WTC11 (cell line): ENCODE data around the gene PFN1. TPM values are rescaled to one million over a fixed set of nuclear protein-coding genes. Genes with fewer than 3 reads are reported as not detected.

ENCODE experiments used
- ATAC-seq: fragments of 200-7000 bp; cut with Tn5 transposase; 2 replicates; pipeline ENCODE4 v1.10.0; 2021; ENCODE audit warnings: mild to moderate bottlenecking, moderate library complexity
- CTCF ChIA-PET: fragments of 300-600 bp; sonication (Branson Sonifier 250); formaldehyde crosslinking; loops from one replicate; lab custom pipeline; 2021; ENCODE audit warnings: antibody characterized with exemption; lab: Charles Lee
- POLR2A ChIA-PET: fragments of 350-600 bp; sonication (Branson Sonifier 250); formaldehyde crosslinking; loops from one replicate; lab custom pipeline; 2021; ENCODE audit warnings: antibody characterized with exemption; lab: Charles Lee
- DNase-seq: peaks from one replicate; pipeline ENCODE4 v3.0.0; 2021; ENCODE audit warnings: low spot score
- H3K27ac Mint-ChIP-seq: 2 replicates; pipeline ENCODE4 v1.8.0; 2021; ENCODE audit warnings: mixed read lengths
- H3K27me3 Mint-ChIP-seq: 2 replicates; pipeline ENCODE4 v1.8.0; 2021; ENCODE audit warnings: low read depth, mild to moderate bottlenecking, moderate library complexity, mixed read lengths
- H3K36me3 Mint-ChIP-seq: 2 replicates; pipeline ENCODE4 v1.8.0; 2021; ENCODE audit warnings: mixed read lengths
- H3K4me1 Mint-ChIP-seq: 2 replicates; pipeline ENCODE4 v1.8.0; 2022; ENCODE audit warnings: mixed read lengths
- H3K4me3 Mint-ChIP-seq: 2 replicates; pipeline ENCODE4 v1.8.0; 2021; ENCODE audit warnings: mild to moderate bottlenecking, moderate library complexity, mixed read lengths
- H3K9me3 Mint-ChIP-seq: 2 replicates; pipeline ENCODE4 v1.8.0; 2021; ENCODE audit warnings: mixed read lengths
- ATF2 ChIP-seq: sonication (generic); formaldehyde crosslinking; IDR thresholded peaks from 2 replicates; pipeline ENCODE4 v1.8.1; 2022; ENCODE audit warnings: low read depth, missing genetic modification reagents, borderline replicate concordance
- CREB1 ChIP-seq: sonication (generic); formaldehyde crosslinking; IDR thresholded peaks from 2 replicates; pipeline ENCODE4 v1.8.0; 2023; ENCODE audit warnings: mild to moderate bottlenecking, missing genetic modification reagents
- CREM ChIP-seq: sonication (generic); formaldehyde crosslinking; IDR thresholded peaks from 2 replicates; pipeline ENCODE4 v1.8.1; 2022; ENCODE audit warnings: mild to moderate bottlenecking, missing genetic modification reagents, moderate library complexity
- EMX1 ChIP-seq: fragments of 250-450 bp; sonication (Bioruptor Pico); IDR thresholded peaks from 2 replicates; pipeline ENCODE4 v1.8.0; 2021; ENCODE audit warnings: mild to moderate bottlenecking
- GABPB1 ChIP-seq: sonication (generic); formaldehyde crosslinking; IDR thresholded peaks from 2 replicates; pipeline ENCODE4 v1.8.1; 2023; ENCODE audit warnings: mild to moderate bottlenecking, missing genetic modification reagents
- GRHL2 ChIP-seq: fragments of 250-450 bp; sonication (Bioruptor Pico); IDR thresholded peaks from 2 replicates; pipeline ENCODE4 v1.8.0; 2022; ENCODE audit warnings: mild to moderate bottlenecking, moderate library complexity; ENCODE audit not compliant: insufficient replicate concordance, severe bottlenecking
- GTF2I ChIP-seq: fragments of 250-450 bp; sonication (Bioruptor Pico); conservative IDR thresholded peaks from 2 replicates; pipeline ENCODE4 v1.4.0; 2021; ENCODE audit warnings: mild to moderate bottlenecking
- IRF1 ChIP-seq: sonication (generic); formaldehyde crosslinking; IDR thresholded peaks from 2 replicates; pipeline ENCODE4 v1.8.0; 2023; ENCODE audit warnings: missing genetic modification reagents
- IRF2 ChIP-seq: sonication (generic); formaldehyde crosslinking; IDR thresholded peaks from 2 replicates; pipeline ENCODE4 v1.8.0; 2022; ENCODE audit warnings: low read depth, missing genetic modification reagents, borderline replicate concordance
- MXD4 ChIP-seq: fragments of 250-450 bp; sonication (Bioruptor Pico); IDR thresholded peaks from 2 replicates; pipeline ENCODE4 v1.8.0; 2021; ENCODE audit warnings: mild to moderate bottlenecking, moderate library complexity, borderline replicate concordance
- NFATC4 ChIP-seq: fragments of 250-450 bp; sonication (Bioruptor Pico); IDR thresholded peaks from 2 replicates; pipeline ENCODE4 v1.9.0; 2021; ENCODE audit warnings: mild to moderate bottlenecking
- NFE2L1 ChIP-seq: sonication (generic); formaldehyde crosslinking; IDR thresholded peaks from 2 replicates; pipeline ENCODE4 v1.8.1; 2023; ENCODE audit warnings: missing genetic modification reagents
- NR2C2 ChIP-seq: sonication (generic); formaldehyde crosslinking; IDR thresholded peaks from 2 replicates; pipeline ENCODE4 v1.8.0; 2022; ENCODE audit warnings: mild to moderate bottlenecking, missing genetic modification reagents
- PREB ChIP-seq: sonication (generic); formaldehyde crosslinking; IDR thresholded peaks from 2 replicates; pipeline ENCODE4 v1.8.1; 2022; ENCODE audit warnings: mild to moderate bottlenecking, missing genetic modification reagents, moderate library complexity, borderline replicate concordance
- PRRX2 ChIP-seq: fragments of 250-450 bp; sonication (Bioruptor Pico); IDR thresholded peaks from 2 replicates; pipeline ENCODE4 v1.8.0; 2021; ENCODE audit warnings: mild to moderate bottlenecking
- RELA ChIP-seq: sonication (generic); formaldehyde crosslinking; IDR thresholded peaks from 2 replicates; pipeline ENCODE4 v1.8.1; 2022; ENCODE audit warnings: missing genetic modification reagents, mild to moderate bottlenecking, borderline replicate concordance
- ZBTB21 ChIP-seq: sonication (generic); formaldehyde crosslinking; IDR thresholded peaks from 2 replicates; pipeline ENCODE4 v1.8.1; 2023; ENCODE audit warnings: mild to moderate bottlenecking, missing genetic modification reagents, borderline replicate concordance
- ZMAT4 ChIP-seq: fragments of 250-450 bp; sonication (Bioruptor Pico); IDR thresholded peaks from 2 replicates; pipeline ENCODE4 v1.9.0; 2021; ENCODE audit warnings: mild to moderate bottlenecking
- ZNF219 ChIP-seq: sonication (generic); formaldehyde crosslinking; IDR thresholded peaks from 2 replicates; pipeline ENCODE4 v1.8.0; 2023; ENCODE audit warnings: missing genetic modification reagents, mild to moderate bottlenecking, borderline replicate concordance
- ZNF232 ChIP-seq: sonication (generic); formaldehyde crosslinking; IDR thresholded peaks from 2 replicates; pipeline ENCODE4 v1.8.0; 2022; ENCODE audit warnings: mild to moderate bottlenecking, missing genetic modification reagents
- ZNF263 ChIP-seq: sonication (generic); formaldehyde crosslinking; IDR thresholded peaks from 2 replicates; pipeline ENCODE4 v1.8.1; 2022; ENCODE audit warnings: low read depth, mild to moderate bottlenecking, moderate library complexity, missing genetic modification reagents
- ZNF416 ChIP-seq: fragments of 250-450 bp; sonication (Bioruptor Pico); IDR thresholded peaks from 2 replicates; pipeline ENCODE4 v1.9.0; 2021; ENCODE audit warnings: mild to moderate bottlenecking, inconsistent platforms
- ZNF671 ChIP-seq: fragments of 250-450 bp; sonication (Bioruptor Pico); IDR thresholded peaks from 2 replicates; pipeline ENCODE4 v1.8.0; 2021; ENCODE audit warnings: mild to moderate bottlenecking
- total RNA-seq: library from RNA; stranded (reverse); gene quantifications from 3 replicates; pipeline ENCODE4 v1.2.3, GENCODE V29; 2021
- TF ChIP-seq, protein P1 (sequence below): sonication (generic); formaldehyde crosslinking; conservative IDR thresholded peaks from 2 replicates; pipeline ENCODE4 v1.8.1; 2022; ENCODE audit warnings: mild to moderate bottlenecking, missing genetic modification reagents

Gene PFN1
- total RNA-seq, 1 experiment from 2014 or later: 1,289 TPM

GRCh38 chr17:4945176-4945943, 3.0 kb downstream of the PFN1 start (continued):
- TF ChIP-seq, protein P1, sequence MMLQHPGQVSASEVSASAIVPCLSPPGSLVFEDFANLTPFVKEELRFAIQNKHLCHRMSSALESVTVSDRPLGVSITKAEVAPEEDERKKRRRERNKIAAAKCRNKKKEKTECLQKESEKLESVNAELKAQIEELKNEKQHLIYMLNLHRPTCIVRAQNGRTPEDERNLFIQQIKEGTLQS (CRISPR knock-in tag): no peak
- TF ChIP-seq GABPB1 (no peak), ZNF219 (CRISPR knock-in tag) (no peak), ZNF263 (CRISPR knock-in tag) (no peak), NR2C2 (CRISPR knock-in tag) (no peak), NFE2L1 (no peak), CREB1 (CRISPR knock-in tag) (no peak)

- H3K9me3 Mint-ChIP-seq: no peaks in the 10 kb centered on the region
- peaks cover 43% of the 10 kb centered on the region for H3K36me3 Mint-ChIP-seq
- POLR2A ChIA-PET: interaction anchor here (0.6 to 1.5 kb wide), 3 partner anchors 14 to 25 kb away, joined by 4 read pairs; partner anchors contain the start of gene SPAG7
- peak overlapping the region; percentile 90 for H3K27ac Mint-ChIP-seq
- ATAC-seq (no peak), DNase-seq (no peak)
- TF ChIP-seq ZNF671 (peak; percentile 15; the same call in 1 of the 2 replicates), EMX1 (CRISPR knock-in tag) (peak; percentile 78; the same call in 1 of the 2 replicates), ZBTB21 (CRISPR knock-in tag) (peak; percentile 53; the same call in 1 of the 2 replicates), PRRX2 (peak; percentile 47), GRHL2 (CRISPR knock-in tag) (no peak)
- H3K4me1 Mint-ChIP-seq: peaks cover 34% of the 10 kb centered on the region
- no peak overlapping the region for H3K4me3 Mint-ChIP-seq
- no peaks in the 10 kb centered on the region for H3K27me3 Mint-ChIP-seq
- CTCF ChIA-PET: interaction anchor here (1.5 kb wide), 1 partner anchor 36 kb away, joined by 4 read pairs; no protein-coding TSS in a partner anchor
Measured at GRCh38 chr17:4944554-4945175, 3.7 kb downstream of the PFN1 start.

- Mint-ChIP-seq H3K4me1 (peaks cover 35% of the 10 kb centered on the region), H3K27ac (peak overlapping the region; percentile 83), H3K27me3 (no peaks in the 10 kb centered on the region), H3K4me3 (no peak overlapping the region), H3K36me3 (peaks cover 45% of the 10 kb centered on the region)
- no peak for DNase-seq
- CTCF ChIA-PET: no interaction called here
- POLR2A ChIA-PET: interaction anchor here (1.2 to 1.5 kb wide), 2 partner anchors 15 to 25 kb away, joined by 4 read pairs; no protein-coding TSS in a partner anchor
- TF ChIP-seq CREM: no peak
- TF ChIP-seq CREB1 (CRISPR knock-in tag): no peak
- TF ChIP-seq GTF2I: no peak
- no peak for TF ChIP-seq IRF2
- TF ChIP-seq, protein P1 (CRISPR knock-in tag): no peak
- TF ChIP-seq PREB (CRISPR knock-in tag): no peak
- TF ChIP-seq MXD4: no peak
- no peak for TF ChIP-seq ZNF232 (CRISPR knock-in tag)
- 0 out of 2 replicates have a peak, but pooled peaks have one; percentile 6 for TF ChIP-seq ZNF416 (CRISPR knock-in tag)
- TF ChIP-seq ATF2: no peak
- TF ChIP-seq NFATC4 (CRISPR knock-in tag): peak; percentile 2; the same call in 1 of the 2 replicates
- peak; percentile 81 for TF ChIP-seq ZMAT4 (CRISPR knock-in tag)
- no peak for TF ChIP-seq RELA (CRISPR knock-in tag)
- TF ChIP-seq IRF1 (CRISPR knock-in tag): no peak
- TF ChIP-seq, all 79 proteins: peak for 3
- H3K9me3 Mint-ChIP-seq: no peaks in the 10 kb centered on the region
- no peak for ATAC-seq
Measured at GRCh38 chr17:4944163-4944553, 4.2 kb downstream of the PFN1 start.
